GM12878 (cell line): ENCODE results near the gene MEIS1.

Experiments
- CTCF ChIP-seq, 3 experiments: IDR thresholded peaks in 2 of 3; conservative IDR thresholded peaks in 1 of 3; 2 replicates each; pipeline ENCODE4 v1.5.1; 2011; ENCODE audit warnings: low read depth in 3 of 3, low read length in 3 of 3, mild to moderate bottlenecking in 3 of 3, control low read depth in 2 of 3, moderate library complexity in 2 of 3, inconsistent platforms in 1 of 3, mixed read lengths in 1 of 3; ENCODE audit not compliant: control insufficient read depth in 2 of 3, insufficient read depth in 1 of 3; ENCODE audit errors: extremely low read depth in 1 of 3
- EP300 ChIP-seq, 2 experiments: fragments of 150-350 bp in 1 of 2; IDR thresholded peaks; 2 replicates each; pipeline ENCODE4 v1.6.1; 2011 to 2012; ENCODE audit warnings: low read depth in 2 of 2, low read length in 2 of 2, borderline replicate concordance in 1 of 2, improper control_type of control experiment in 1 of 2, inconsistent platforms in 1 of 2; ENCODE audit not compliant: control insufficient read depth in 1 of 2
- GATAD2B ChIP-seq: fragments of 450-650 bp; conservative IDR thresholded peaks from 2 replicates; pipeline ENCODE4 v1.6.1; 2017; ENCODE audit warnings: low read depth, mild to moderate bottlenecking, moderate library complexity
- HDAC6 ChIP-seq: fragments of 200-600 bp; sonication (generic); IDR thresholded peaks from one replicate; pipeline ENCODE4 v1.8.0; 2017; ENCODE audit warnings: antibody characterized with exemption; ENCODE audit not compliant: unreplicated experiment
- NRF1 ChIP-seq: conservative IDR thresholded peaks from 2 replicates; pipeline ENCODE4 v1.6.1; 2011; ENCODE audit warnings: mild to moderate bottlenecking, low read depth, low read length, improper control_type of control experiment
- POLR2A ChIP-seq: IDR thresholded peaks from 2 replicates; pipeline ENCODE4 v1.6.1; 2011; ENCODE audit warnings: low read depth, mild to moderate bottlenecking, low read length
- POLR2AphosphoS5 ChIP-seq: IDR thresholded peaks from 2 replicates; pipeline ENCODE4 v1.6.1; 2011; ENCODE audit warnings: mild to moderate bottlenecking, low read length, inconsistent platforms
- RAD21 ChIP-seq: IDR thresholded peaks from 2 replicates; pipeline ENCODE4 v1.6.1; 2011; ENCODE audit warnings: mild to moderate bottlenecking, low read depth, low read length, moderate library complexity; ENCODE audit not compliant: insufficient read depth
- TARDBP ChIP-seq: IDR thresholded peaks from 2 replicates; pipeline ENCODE4 v1.6.1; 2016; ENCODE audit warnings: borderline replicate concordance
- TCF3 ChIP-seq: IDR thresholded peaks from 2 replicates; pipeline ENCODE4 v1.6.1; 2012; ENCODE audit warnings: low read depth, mild to moderate bottlenecking, low read length, borderline replicate concordance; ENCODE audit not compliant: insufficient read depth
- USF2 ChIP-seq: IDR thresholded peaks from 2 replicates; pipeline ENCODE4 v1.6.1; 2011; ENCODE audit warnings: low read depth, low read length, improper control_type of control experiment, borderline replicate concordance

GRCh38 chr2:66562304-66562685 lies 127.4 kb downstream of the MEIS1 start:
- TF ChIP-seq TCF3 (no peak), RAD21 (no peak), NRF1 (no peak), CTCF (IDR thresholded peaks at IDR 0.05 in 2 of 3, conservative IDR thresholded peaks at IDR 0.05 in 1 of 3; ENCODE audit: control insufficient read depth in 2 of 3, extremely low read depth in 1 of 3, insufficient read depth in 1 of 3, low read depth in 3 of 3, low read length in 3 of 3) (no peak), TARDBP (no peak), POLR2A (no peak), EP300 (IDR thresholded peaks at IDR 0.05; ENCODE audit: borderline replicate concordance in 1 of 2, control insufficient read depth in 1 of 2, low read depth in 2 of 2, low read length in 2 of 2) (no peak), HDAC6 (no peak), POLR2AphosphoS5 (no peak), GATAD2B (no peak), USF2 (no peak)
